ENCODE data around the gene ZIC4. TPM values are rescaled to one million over a fixed set of nuclear protein-coding genes. Genes with fewer than 3 reads are reported as not detected.
A peak's percentile ranks its signal among the peaks of the same experiment; 100 is the strongest.

The ZIC4 gene
- polyA plus RNA-seq, 3 donors, result not detected

- DNase-seq, result no peak
- Histone ChIP-seq H3K4me2 (replicated peaks; ENCODE audit: extremely low read depth, low read length, poor library complexity, severe bottlenecking) (no peak overlapping the region), H3K27ac (ENCODE audit: low read depth in 1 of 2, low read length in 2 of 2) (no peak overlapping the region), H3K36me3 (replicated peaks in 1 of 2; ENCODE audit: control insufficient read depth in 1 of 2, insufficient read depth in 2 of 2, low read length in 2 of 2) (no peaks in the 10 kb centered on the region), H4K20me1 (ENCODE audit: insufficient read depth, low read length) (no peaks in the 10 kb centered on the region), H3K9ac (ENCODE audit: insufficient read depth, low read length, poor library complexity, severe bottlenecking) (no peak overlapping the region), H3K9me3 (replicated peaks in 1 of 2; ENCODE audit: control insufficient read depth in 1 of 2, insufficient read depth in 1 of 2, low read length in 2 of 2) (peaks cover 24 to 60% of the 10 kb centered on the region in 2 donors), H3K4me3 (replicated peaks in 1 of 3; ENCODE audit: low read depth in 2 of 3, low read length in 3 of 3) (no peak overlapping the region), H2AFZ (ENCODE audit: insufficient read depth, low read depth, low read length, poor library complexity, severe bottlenecking) (no peak overlapping the region), H3K4me1 (ENCODE audit: control insufficient read depth in 1 of 2, insufficient read depth in 2 of 2, low read length in 2 of 2) (no peaks in the 10 kb centered on the region), H3K79me2 (ENCODE audit: insufficient read depth, low read length) (no peaks in the 10 kb centered on the region), H3K27me3 (ENCODE audit: control insufficient read depth in 2 of 2, insufficient read depth in 2 of 2, low read length in 2 of 2) (peaks cover 79 to 97% of the 10 kb centered on the region in 2 donors)
- Mint-ChIP-seq H3K27ac (no peak overlapping the region), H3K27me3 (ENCODE audit: low read depth in 3 of 3) (peaks cover 88 to 94% (median 92%) of the 10 kb centered on the region in 3 donors), H3K4me3 (peak overlapping the region in 1 of 2 donors; percentile 63), H3K9me3 (peaks cover 17 to 55% (median 44%) of the 10 kb centered on the region in 7 donors), H3K4me1 (no peaks in the 10 kb centered on the region), H3K36me3 (no peaks in the 10 kb centered on the region)
- 5% methylated on average over 20 of the region's 26 CpGs for WGBS (ENCODE audit: insufficient coverage)
- intact Hi-C loops (cut with micrococcal nuclease), result no loop called here
- TF ChIP-seq, protein P1, sequence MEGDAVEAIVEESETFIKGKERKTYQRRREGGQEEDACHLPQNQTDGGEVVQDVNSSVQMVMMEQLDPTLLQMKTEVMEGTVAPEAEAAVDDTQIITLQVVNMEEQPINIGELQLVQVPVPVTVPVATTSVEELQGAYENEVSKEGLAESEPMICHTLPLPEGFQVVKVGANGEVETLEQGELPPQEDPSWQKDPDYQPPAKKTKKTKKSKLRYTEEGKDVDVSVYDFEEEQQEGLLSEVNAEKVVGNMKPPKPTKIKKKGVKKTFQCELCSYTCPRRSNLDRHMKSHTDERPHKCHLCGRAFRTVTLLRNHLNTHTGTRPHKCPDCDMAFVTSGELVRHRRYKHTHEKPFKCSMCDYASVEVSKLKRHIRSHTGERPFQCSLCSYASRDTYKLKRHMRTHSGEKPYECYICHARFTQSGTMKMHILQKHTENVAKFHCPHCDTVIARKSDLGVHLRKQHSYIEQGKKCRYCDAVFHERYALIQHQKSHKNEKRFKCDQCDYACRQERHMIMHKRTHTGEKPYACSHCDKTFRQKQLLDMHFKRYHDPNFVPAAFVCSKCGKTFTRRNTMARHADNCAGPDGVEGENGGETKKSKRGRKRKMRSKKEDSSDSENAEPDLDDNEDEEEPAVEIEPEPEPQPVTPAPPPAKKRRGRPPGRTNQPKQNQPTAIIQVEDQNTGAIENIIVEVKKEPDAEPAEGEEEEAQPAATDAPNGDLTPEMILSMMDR (IDR thresholded peaks at IDR 0.05), result no peak
These were observed 25.9 kb downstream of the ZIC4 start for GRCh38 chr3:147380387-147380951.

- H3K27me3 Mint-ChIP-seq (ENCODE audit: low read depth in 3 of 3), result peaks cover 85 to 92% (median 92%) of the 10 kb centered on the region in 3 donors
- DNase-seq, result no peak
- Histone ChIP-seq H3K9me3 (replicated peaks in 1 of 2; ENCODE audit: control insufficient read depth in 1 of 2, insufficient read depth in 1 of 2, low read length in 2 of 2) (peaks cover 21 to 55% of the 10 kb centered on the region in 2 donors), H3K79me2 (ENCODE audit: insufficient read depth, low read length) (no peaks in the 10 kb centered on the region), H3K4me3 (replicated peaks in 1 of 3; ENCODE audit: low read depth in 2 of 3, low read length in 3 of 3) (no peak overlapping the region), H3K4me2 (replicated peaks; ENCODE audit: extremely low read depth, low read length, poor library complexity, severe bottlenecking) (no peak overlapping the region), H3K36me3 (replicated peaks in 1 of 2; ENCODE audit: control insufficient read depth in 1 of 2, insufficient read depth in 2 of 2, low read length in 2 of 2) (no peaks in the 10 kb centered on the region), H4K20me1 (ENCODE audit: insufficient read depth, low read length) (no peaks in the 10 kb centered on the region), H3K27ac (ENCODE audit: low read depth in 1 of 2, low read length in 2 of 2) (no peak overlapping the region), H2AFZ (ENCODE audit: insufficient read depth, low read depth, low read length, poor library complexity, severe bottlenecking) (no peak overlapping the region), H3K9ac (ENCODE audit: insufficient read depth, low read length, poor library complexity, severe bottlenecking) (no peak overlapping the region), H3K4me1 (ENCODE audit: control insufficient read depth in 1 of 2, insufficient read depth in 2 of 2, low read length in 2 of 2) (no peaks in the 10 kb centered on the region), H3K27me3 (ENCODE audit: control insufficient read depth in 2 of 2, insufficient read depth in 2 of 2, low read length in 2 of 2) (peaks cover 75 to 97% of the 10 kb centered on the region in 2 donors)
- no CpG with 5 or more reads among the region's 10 CpGs for WGBS (ENCODE audit: insufficient coverage)
- no peak overlapping the region for H3K27ac Mint-ChIP-seq
- H3K4me1 Mint-ChIP-seq, result no peaks in the 10 kb centered on the region
- peaks cover 12 to 48% (median 38%) of the 10 kb centered on the region in 7 donors for H3K9me3 Mint-ChIP-seq
- TF ChIP-seq, protein P1 (IDR thresholded peaks at IDR 0.05), result no peak
- peak overlapping the region in 1 of 2 donors; percentile 63 for H3K4me3 Mint-ChIP-seq
- H3K36me3 Mint-ChIP-seq, result no peaks in the 10 kb centered on the region
- intact Hi-C loops (cut with micrococcal nuclease), result no loop called here
These were observed 26.7 kb downstream of the ZIC4 start for GRCh38 chr3:147379651-147380050.

Data from CD14-positive monocyte (primary cell).